WTC11 (cell line): ENCODE data around the gene GPATCH4. TPM values are rescaled to one million over a fixed set of nuclear protein-coding genes. Genes with fewer than 3 reads are reported as not detected.

Experiments used
- ATAC-seq: fragments of 200-7000 bp; cut with Tn5 transposase; 2 replicates; pipeline ENCODE4 v1.10.0; 2021; ENCODE audit warnings: mild to moderate bottlenecking, moderate library complexity
- CTCF ChIA-PET: fragments of 300-600 bp; sonication (Branson Sonifier 250); formaldehyde crosslinking; loops from one replicate; lab custom pipeline; 2021; ENCODE audit warnings: antibody characterized with exemption; lab: Charles Lee
- POLR2A ChIA-PET: fragments of 350-600 bp; sonication (Branson Sonifier 250); formaldehyde crosslinking; loops from one replicate; lab custom pipeline; 2021; ENCODE audit warnings: antibody characterized with exemption; lab: Charles Lee
- DNase-seq: peaks from one replicate; pipeline ENCODE4 v3.0.0; 2021; ENCODE audit warnings: low spot score
- H3K27ac Mint-ChIP-seq: 2 replicates; pipeline ENCODE4 v1.8.0; 2021; ENCODE audit warnings: mixed read lengths
- H3K27me3 Mint-ChIP-seq: 2 replicates; pipeline ENCODE4 v1.8.0; 2021; ENCODE audit warnings: low read depth, mild to moderate bottlenecking, moderate library complexity, mixed read lengths
- H3K36me3 Mint-ChIP-seq: 2 replicates; pipeline ENCODE4 v1.8.0; 2021; ENCODE audit warnings: mixed read lengths
- H3K4me1 Mint-ChIP-seq: 2 replicates; pipeline ENCODE4 v1.8.0; 2022; ENCODE audit warnings: mixed read lengths
- H3K4me3 Mint-ChIP-seq: 2 replicates; pipeline ENCODE4 v1.8.0; 2021; ENCODE audit warnings: mild to moderate bottlenecking, moderate library complexity, mixed read lengths
- H3K9me3 Mint-ChIP-seq: 2 replicates; pipeline ENCODE4 v1.8.0; 2021; ENCODE audit warnings: mixed read lengths
- AFF4 ChIP-seq: sonication (generic); formaldehyde crosslinking; IDR thresholded peaks from 2 replicates; pipeline ENCODE4 v1.8.1; 2023; ENCODE audit warnings: mild to moderate bottlenecking, missing genetic modification reagents, borderline replicate concordance
- CBFB ChIP-seq: sonication (generic); formaldehyde crosslinking; IDR thresholded peaks from 2 replicates; pipeline ENCODE4 v1.8.1; 2022; ENCODE audit warnings: mild to moderate bottlenecking, low read depth, missing genetic modification reagents
- CREM ChIP-seq: sonication (generic); formaldehyde crosslinking; IDR thresholded peaks from 2 replicates; pipeline ENCODE4 v1.8.1; 2022; ENCODE audit warnings: mild to moderate bottlenecking, missing genetic modification reagents, moderate library complexity
- CTCF ChIP-seq: fragments of 200-600 bp; IDR thresholded peaks from 2 replicates; pipeline ENCODE4 v1.8.0; 2022; ENCODE audit warnings: antibody characterized with exemption
- E2F4 ChIP-seq: sonication (generic); formaldehyde crosslinking; IDR thresholded peaks from 2 replicates; pipeline ENCODE4 v1.8.1; 2022; ENCODE audit warnings: low read depth, mild to moderate bottlenecking, moderate library complexity, missing genetic modification reagents, borderline replicate concordance
- ESRRA ChIP-seq: sonication (generic); formaldehyde crosslinking; IDR thresholded peaks from 2 replicates; pipeline ENCODE4 v1.8.1; 2022; ENCODE audit warnings: mild to moderate bottlenecking, missing genetic modification reagents, borderline replicate concordance
- ETV6 ChIP-seq: sonication (generic); formaldehyde crosslinking; IDR thresholded peaks from 2 replicates; pipeline ENCODE4 v1.8.1; 2022; ENCODE audit warnings: mild to moderate bottlenecking, missing genetic modification reagents
- FOXK1 ChIP-seq: sonication (generic); formaldehyde crosslinking; IDR thresholded peaks from 2 replicates; pipeline ENCODE4 v1.8.0; 2022; ENCODE audit warnings: mild to moderate bottlenecking, moderate library complexity, missing genetic modification reagents
- FOXP1 ChIP-seq: sonication (generic); formaldehyde crosslinking; IDR thresholded peaks from 2 replicates; pipeline ENCODE4 v1.8.0; 2022; ENCODE audit warnings: missing genetic modification reagents, mild to moderate bottlenecking, moderate library complexity, borderline replicate concordance
- GABPB1 ChIP-seq: sonication (generic); formaldehyde crosslinking; IDR thresholded peaks from 2 replicates; pipeline ENCODE4 v1.8.1; 2023; ENCODE audit warnings: mild to moderate bottlenecking, missing genetic modification reagents
- HMGXB4 ChIP-seq: sonication (generic); formaldehyde crosslinking; IDR thresholded peaks from 2 replicates; pipeline ENCODE4 v1.8.1; 2023; ENCODE audit warnings: mild to moderate bottlenecking, moderate library complexity, missing genetic modification reagents
- JUN ChIP-seq: sonication (generic); formaldehyde crosslinking; IDR thresholded peaks from 2 replicates; pipeline ENCODE4 v1.8.0; 2023; ENCODE audit warnings: mild to moderate bottlenecking, missing genetic modification reagents
- KAT7 ChIP-seq: sonication (generic); formaldehyde crosslinking; IDR thresholded peaks from 2 replicates; pipeline ENCODE4 v1.8.1; 2023; ENCODE audit warnings: missing genetic modification reagents, mild to moderate bottlenecking, borderline replicate concordance
- MXD4 ChIP-seq: fragments of 250-450 bp; sonication (Bioruptor Pico); IDR thresholded peaks from 2 replicates; pipeline ENCODE4 v1.8.0; 2021; ENCODE audit warnings: mild to moderate bottlenecking, moderate library complexity, borderline replicate concordance
- MYBL2 ChIP-seq: sonication (generic); formaldehyde crosslinking; IDR thresholded peaks from 2 replicates; pipeline ENCODE4 v1.8.1; 2023; ENCODE audit warnings: mild to moderate bottlenecking, moderate library complexity, missing genetic modification reagents
- NFATC4 ChIP-seq: fragments of 250-450 bp; sonication (Bioruptor Pico); IDR thresholded peaks from 2 replicates; pipeline ENCODE4 v1.9.0; 2021; ENCODE audit warnings: mild to moderate bottlenecking
- NR2C2 ChIP-seq: sonication (generic); formaldehyde crosslinking; IDR thresholded peaks from 2 replicates; pipeline ENCODE4 v1.8.0; 2022; ENCODE audit warnings: mild to moderate bottlenecking, missing genetic modification reagents
- NR3C1 ChIP-seq: sonication (generic); formaldehyde crosslinking; conservative IDR thresholded peaks from 2 replicates; pipeline ENCODE4 v1.8.1; 2023; ENCODE audit warnings: low read depth, mild to moderate bottlenecking, missing genetic modification reagents
- OVOL2 ChIP-seq: fragments of 250-450 bp; sonication (Bioruptor Pico); IDR thresholded peaks from 2 replicates; pipeline ENCODE4 v1.9.0; 2021; ENCODE audit warnings: mild to moderate bottlenecking, borderline replicate concordance
- SMAD4 ChIP-seq: sonication (generic); formaldehyde crosslinking; IDR thresholded peaks from 2 replicates; pipeline ENCODE4 v1.8.0; 2022; ENCODE audit warnings: mild to moderate bottlenecking, missing genetic modification reagents
- SP1 ChIP-seq: sonication (generic); formaldehyde crosslinking; conservative IDR thresholded peaks from 2 replicates; pipeline ENCODE4 v1.8.1; 2022; ENCODE audit warnings: missing genetic modification reagents
- TP53 ChIP-seq: sonication (generic); formaldehyde crosslinking; IDR thresholded peaks from 2 replicates; pipeline ENCODE4 v1.8.1; 2023; ENCODE audit warnings: mild to moderate bottlenecking, missing genetic modification reagents
- USF2 ChIP-seq: sonication (generic); formaldehyde crosslinking; IDR thresholded peaks from 2 replicates; pipeline ENCODE4 v1.8.1; 2023; ENCODE audit warnings: mild to moderate bottlenecking, missing genetic modification reagents, moderate library complexity
- ZBTB21 ChIP-seq: sonication (generic); formaldehyde crosslinking; IDR thresholded peaks from 2 replicates; pipeline ENCODE4 v1.8.1; 2023; ENCODE audit warnings: mild to moderate bottlenecking, missing genetic modification reagents, borderline replicate concordance
- ZMAT4 ChIP-seq: fragments of 250-450 bp; sonication (Bioruptor Pico); IDR thresholded peaks from 2 replicates; pipeline ENCODE4 v1.9.0; 2021; ENCODE audit warnings: mild to moderate bottlenecking
- ZNF121 ChIP-seq: sonication (generic); formaldehyde crosslinking; IDR thresholded peaks from 2 replicates; pipeline ENCODE4 v1.8.0; 2023; ENCODE audit warnings: missing genetic modification reagents
- ZNF138 ChIP-seq: sonication (generic); formaldehyde crosslinking; conservative IDR thresholded peaks from 2 replicates; pipeline ENCODE4 v1.8.1; 2022; ENCODE audit warnings: mild to moderate bottlenecking, moderate library complexity, missing genetic modification reagents
- ZNF232 ChIP-seq: sonication (generic); formaldehyde crosslinking; IDR thresholded peaks from 2 replicates; pipeline ENCODE4 v1.8.0; 2022; ENCODE audit warnings: mild to moderate bottlenecking, missing genetic modification reagents
- ZNF416 ChIP-seq: fragments of 250-450 bp; sonication (Bioruptor Pico); IDR thresholded peaks from 2 replicates; pipeline ENCODE4 v1.9.0; 2021; ENCODE audit warnings: mild to moderate bottlenecking, inconsistent platforms
- ZNF423 ChIP-seq: fragments of 250-450 bp; sonication (Bioruptor Pico); IDR thresholded peaks from 2 replicates; pipeline ENCODE4 v2.1.2; 2022; ENCODE audit warnings: mild to moderate bottlenecking, moderate library complexity
- total RNA-seq: library from RNA; stranded (reverse); gene quantifications from 3 replicates; pipeline ENCODE4 v1.2.3, GENCODE V29; 2021

GPATCH4 gene
- total RNA-seq, 1 experiment from 2014 or later: 50.1 TPM

- Mint-ChIP-seq H3K4me1 (peaks cover 15% of the 10 kb centered on the region), H3K27ac (peak within 1 kb of the TSS; percentile 61; the same call in 1 of the 2 replicates), H3K4me3 (peak within 1 kb of the TSS; percentile 99), H3K36me3 (peaks cover 13% of the 10 kb centered on the region), H3K27me3 (no peaks in the 10 kb centered on the region; the same call in 1 of the 2 replicates), H3K9me3 (no peaks in the 10 kb centered on the region)
- ChIA-PET CTCF (interaction anchor here (0.9 to 2.3 kb wide), 7 partner anchors 13 to 106 kb away, joined by 3 to 15 read pairs (median 3); partner anchors contain the start of gene HAPLN2), POLR2A (interaction anchor here (0.7 kb wide), 1 partner anchor 81 kb away, joined by 3 read pairs; no protein-coding TSS in a partner anchor)
- DNase-seq (peak; percentile 95), ATAC-seq (peak; percentile 98)
- no peak for TF ChIP-seq NR3C1 (CRISPR knock-in tag)
- TF ChIP-seq ZNF232 (CRISPR knock-in tag): no peak
- no peak for TF ChIP-seq MXD4
- TF ChIP-seq NR2C2: no peak
- TF ChIP-seq HMGXB4 (CRISPR knock-in tag): no peak
- TF ChIP-seq CTCF: no peak
- peak; percentile 59 for TF ChIP-seq FOXK1 (CRISPR knock-in tag)
- TF ChIP-seq SP1 (CRISPR knock-in tag): peak; percentile 60; the same call in 1 of the 2 replicates
- TF ChIP-seq OVOL2: no peak
- no peak for TF ChIP-seq ZNF121 (CRISPR knock-in tag)
- no peak for TF ChIP-seq USF2 (CRISPR knock-in tag)
- TF ChIP-seq ETV6: 0 out of 2 replicates have a peak, but pooled peaks have one; percentile 21
- no peak for TF ChIP-seq TP53 (CRISPR knock-in tag)
- TF ChIP-seq ZNF138 (CRISPR knock-in tag): no peak
- TF ChIP-seq NFATC4 (CRISPR knock-in tag): no peak
- no peak for TF ChIP-seq ZBTB21 (CRISPR knock-in tag)
- TF ChIP-seq ZMAT4: no peak
- no peak; the same call in 1 of the 2 replicates for TF ChIP-seq ESRRA (CRISPR knock-in tag)
- TF ChIP-seq JUN (CRISPR knock-in tag): no peak
- no peak for TF ChIP-seq ZNF416
- TF ChIP-seq CBFB: no peak
- peak; percentile 100 for TF ChIP-seq E2F4 (CRISPR knock-in tag)
- no peak; the same call in 1 of the 2 replicates for TF ChIP-seq CREM (CRISPR knock-in tag)
- TF ChIP-seq FOXP1 (CRISPR knock-in tag): no peak
- TF ChIP-seq ZNF423 (CRISPR knock-in tag): no peak
- TF ChIP-seq SMAD4 (CRISPR knock-in tag): no peak
- TF ChIP-seq KAT7 (CRISPR knock-in tag): no peak
- peak; percentile 96 for TF ChIP-seq MYBL2 (CRISPR knock-in tag)
- no peak for TF ChIP-seq AFF4 (CRISPR knock-in tag)
- peak; percentile 85 for TF ChIP-seq GABPB1 (CRISPR knock-in tag)
Measured at GRCh38 chr1:156571919-156572662, 29.2 kb downstream of the GPATCH4 start, which contains the start of gene IQGAP3. TSS of gene IQGAP3 (minus strand) at chr1:156572565. CDS start at chr1:156572529, 36 bp downstream.
